AG09309 (cell line): ENCODE data around the gene CRACR2B.
A peak's percentile ranks its signal among the peaks of the same experiment; 100 is the strongest.

Experiments
- DNase-seq: peaks from one replicate; pipeline ENCODE4 v3.0.0-alpha.2; 2010; ENCODE audit warnings: low read depth
- H3K4me3 ChIP-seq: 2 replicates; pipeline ENCODE4 v1.5.1; 2011; ENCODE audit warnings: mild to moderate bottlenecking, low read depth, low read length, moderate library complexity; ENCODE audit not compliant: control insufficient read depth
- TF ChIP-seq, protein P1 (sequence below): IDR thresholded peaks from 2 replicates; pipeline ENCODE4 v1.5.1; 2011; ENCODE audit warnings: mild to moderate bottlenecking, low read depth, low read length, inconsistent platforms; ENCODE audit not compliant: insufficient read depth, control insufficient read depth; ENCODE audit errors: missing control alignments

The CRACR2B gene

DNA sequence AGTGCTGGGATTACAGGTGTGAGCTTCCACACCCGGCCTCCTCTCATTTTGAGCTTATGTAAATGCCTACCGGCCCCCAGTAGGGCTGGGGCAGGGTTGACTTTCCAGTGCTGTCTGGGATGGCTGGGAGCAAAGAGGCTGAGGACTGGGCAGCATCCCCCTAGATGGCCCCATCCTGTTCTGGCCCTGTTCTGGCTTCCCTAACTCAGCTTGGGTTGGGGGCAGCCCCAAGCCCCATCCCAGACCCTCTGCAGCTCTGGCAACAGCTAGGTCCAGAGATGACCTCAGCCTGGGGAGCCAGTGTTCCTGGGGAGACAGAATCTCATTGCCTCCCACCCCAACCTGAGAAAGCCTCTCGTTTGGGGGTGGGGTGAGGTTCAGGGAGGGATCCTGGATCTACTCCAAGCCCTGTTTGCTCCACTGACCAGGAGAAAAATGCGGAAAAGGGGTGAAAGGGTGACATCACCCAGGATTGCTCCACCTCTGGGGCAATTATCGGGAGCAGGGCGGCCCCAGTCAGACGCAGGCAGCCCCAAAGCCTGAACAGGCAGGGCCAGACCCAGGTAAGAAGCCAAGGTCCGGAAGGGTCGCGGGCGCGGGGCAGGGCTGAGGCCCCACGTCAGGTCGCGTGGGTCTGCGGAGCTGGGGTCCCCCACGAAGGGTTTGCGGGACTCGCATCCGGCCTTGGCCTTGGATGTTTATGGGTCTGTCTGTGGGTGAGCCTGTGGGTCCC is 9.2 kb upstream of the CRACR2B start, which contains the start of gene PNPLA2:
PNPLA2 (plus strand) TSS at position 519 of the 733 bp plus-strand sequence. CDS start 805 bp downstream, outside the sequence.
- no peak for DNase-seq
- H3K4me3 ChIP-seq: peak within 1 kb of the TSS; percentile 81

DNA sequence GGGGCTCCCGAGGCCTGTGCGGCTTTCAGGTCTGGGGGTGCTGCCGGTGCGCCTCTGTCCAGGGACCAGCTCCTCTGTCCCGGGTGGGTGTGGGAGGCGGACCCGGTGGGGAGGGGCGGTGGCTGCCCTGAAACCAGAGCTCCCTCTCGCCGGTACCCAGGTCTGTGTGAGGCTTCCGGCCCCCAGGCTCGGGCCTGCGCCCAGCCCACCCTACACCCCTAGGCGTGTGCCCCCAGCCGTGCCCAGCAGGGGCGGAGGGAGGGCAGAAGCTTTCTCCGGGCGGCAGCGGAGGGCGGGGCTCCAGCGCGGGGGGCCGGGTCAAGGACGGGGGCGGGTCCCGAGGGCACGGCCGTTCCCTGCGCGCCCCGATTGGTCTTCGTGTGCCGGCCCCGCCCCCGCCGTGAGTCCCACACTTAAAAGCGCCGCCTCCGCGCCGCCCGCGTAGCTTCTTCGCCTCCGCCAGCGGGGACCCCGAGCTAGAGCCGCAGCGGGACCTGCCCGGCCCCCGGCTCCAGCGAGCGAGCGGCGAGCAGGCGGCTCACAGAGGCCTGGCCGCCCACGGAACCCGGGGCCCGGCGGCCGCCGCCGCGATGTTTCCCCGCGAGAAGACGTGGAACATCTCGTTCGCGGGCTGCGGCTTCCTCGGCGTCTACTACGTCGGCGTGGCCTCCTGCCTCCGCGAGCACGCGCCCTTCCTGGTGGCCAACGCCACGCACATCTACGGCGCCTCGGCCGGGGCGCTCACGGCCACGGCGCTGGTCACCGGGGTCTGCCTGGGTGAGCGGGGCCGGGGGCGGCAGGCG is 8.4 kb upstream of the CRACR2B start:
- no peak for DNase-seq
- TF ChIP-seq, protein P1, sequence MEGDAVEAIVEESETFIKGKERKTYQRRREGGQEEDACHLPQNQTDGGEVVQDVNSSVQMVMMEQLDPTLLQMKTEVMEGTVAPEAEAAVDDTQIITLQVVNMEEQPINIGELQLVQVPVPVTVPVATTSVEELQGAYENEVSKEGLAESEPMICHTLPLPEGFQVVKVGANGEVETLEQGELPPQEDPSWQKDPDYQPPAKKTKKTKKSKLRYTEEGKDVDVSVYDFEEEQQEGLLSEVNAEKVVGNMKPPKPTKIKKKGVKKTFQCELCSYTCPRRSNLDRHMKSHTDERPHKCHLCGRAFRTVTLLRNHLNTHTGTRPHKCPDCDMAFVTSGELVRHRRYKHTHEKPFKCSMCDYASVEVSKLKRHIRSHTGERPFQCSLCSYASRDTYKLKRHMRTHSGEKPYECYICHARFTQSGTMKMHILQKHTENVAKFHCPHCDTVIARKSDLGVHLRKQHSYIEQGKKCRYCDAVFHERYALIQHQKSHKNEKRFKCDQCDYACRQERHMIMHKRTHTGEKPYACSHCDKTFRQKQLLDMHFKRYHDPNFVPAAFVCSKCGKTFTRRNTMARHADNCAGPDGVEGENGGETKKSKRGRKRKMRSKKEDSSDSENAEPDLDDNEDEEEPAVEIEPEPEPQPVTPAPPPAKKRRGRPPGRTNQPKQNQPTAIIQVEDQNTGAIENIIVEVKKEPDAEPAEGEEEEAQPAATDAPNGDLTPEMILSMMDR: peak; percentile 6
- peak overlapping the region; percentile 81 for H3K4me3 ChIP-seq

More for the DNA sequence above, 9.2 kb upstream of the CRACR2B start, which contains the start of gene PNPLA2:
- TF ChIP-seq, protein P1: no peak

DNA sequence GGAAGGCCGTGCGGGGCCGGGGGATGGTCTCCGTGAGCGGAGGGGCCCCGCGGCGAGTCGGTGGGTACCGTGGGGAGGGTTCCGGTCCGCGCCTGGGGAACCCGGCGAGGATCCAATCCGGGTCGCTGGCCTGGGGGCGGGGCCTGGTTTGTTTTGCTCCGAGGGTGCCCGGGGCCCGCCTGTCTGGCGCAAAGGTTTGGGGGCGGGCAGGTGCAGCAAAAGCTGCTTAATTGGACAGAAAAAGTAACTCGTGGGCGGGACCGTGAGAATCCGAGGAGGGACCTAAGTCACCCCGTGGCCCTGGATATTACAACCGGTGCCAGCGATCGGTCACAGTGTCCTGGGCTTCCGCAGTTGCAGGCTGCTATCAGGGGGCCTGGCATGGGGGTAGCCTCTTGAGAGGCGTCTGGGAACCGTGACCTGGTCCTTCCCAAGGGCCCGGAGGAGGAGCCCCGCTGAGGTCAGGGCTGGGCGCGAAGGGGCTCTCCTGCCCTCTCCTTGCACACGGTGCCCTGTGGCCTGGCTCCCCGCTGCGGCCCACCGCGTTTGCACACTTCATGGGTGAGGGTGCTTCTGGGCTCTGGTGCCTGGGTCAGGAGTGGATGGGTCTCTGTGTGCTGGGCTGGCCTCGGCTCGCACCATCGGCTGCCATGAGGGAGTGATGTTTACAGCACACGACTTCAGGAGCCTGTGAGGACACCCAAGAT is 7.6 kb upstream of the CRACR2B start:
- no peak for DNase-seq
- TF ChIP-seq, protein P1: no peak
- peak overlapping the region; percentile 81 for H3K4me3 ChIP-seq

DNA sequence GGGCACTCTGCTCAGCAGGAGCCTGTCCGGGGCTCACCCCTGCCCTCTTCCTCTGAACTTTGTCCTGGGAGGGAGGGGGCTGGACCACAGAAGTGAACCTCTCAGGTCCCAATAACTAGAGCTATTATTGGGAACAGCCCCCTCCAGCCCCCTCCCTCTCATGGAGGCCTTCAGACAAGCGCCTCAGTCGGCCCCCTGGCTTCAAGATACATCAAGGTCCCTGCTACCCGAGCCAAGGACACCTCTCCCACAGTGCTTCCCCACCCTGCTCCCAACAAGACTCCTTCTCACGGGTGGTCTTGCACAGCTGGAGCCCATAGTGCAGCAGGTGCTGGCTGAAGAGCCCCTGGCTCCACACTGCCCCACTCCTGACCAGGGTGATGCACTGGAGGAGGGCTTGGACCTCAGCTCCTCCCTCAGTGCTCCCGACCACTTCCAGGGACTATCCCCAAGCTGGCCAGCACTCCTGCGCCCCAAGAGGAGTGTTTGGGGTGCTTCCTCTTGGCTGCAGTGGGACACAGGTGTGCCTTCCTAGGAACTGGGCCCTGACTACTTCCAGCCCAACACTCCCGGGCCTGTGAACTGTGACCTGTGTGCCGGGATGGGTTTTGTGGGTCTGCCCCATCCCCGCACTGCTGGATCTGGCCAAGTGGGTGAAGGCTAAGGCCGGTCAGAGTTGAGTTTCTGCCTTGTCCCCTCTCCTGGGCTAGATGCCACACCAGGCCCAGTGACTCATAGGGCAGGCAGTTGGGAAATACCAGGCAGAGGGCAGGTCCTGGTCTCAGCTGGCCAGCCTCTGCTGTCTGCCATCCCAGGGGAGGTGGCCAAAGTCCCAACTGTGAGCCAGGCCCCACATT is 6.8 kb upstream of the CRACR2B start:
- no peak for DNase-seq
- TF ChIP-seq, protein P1: no peak

DNA sequence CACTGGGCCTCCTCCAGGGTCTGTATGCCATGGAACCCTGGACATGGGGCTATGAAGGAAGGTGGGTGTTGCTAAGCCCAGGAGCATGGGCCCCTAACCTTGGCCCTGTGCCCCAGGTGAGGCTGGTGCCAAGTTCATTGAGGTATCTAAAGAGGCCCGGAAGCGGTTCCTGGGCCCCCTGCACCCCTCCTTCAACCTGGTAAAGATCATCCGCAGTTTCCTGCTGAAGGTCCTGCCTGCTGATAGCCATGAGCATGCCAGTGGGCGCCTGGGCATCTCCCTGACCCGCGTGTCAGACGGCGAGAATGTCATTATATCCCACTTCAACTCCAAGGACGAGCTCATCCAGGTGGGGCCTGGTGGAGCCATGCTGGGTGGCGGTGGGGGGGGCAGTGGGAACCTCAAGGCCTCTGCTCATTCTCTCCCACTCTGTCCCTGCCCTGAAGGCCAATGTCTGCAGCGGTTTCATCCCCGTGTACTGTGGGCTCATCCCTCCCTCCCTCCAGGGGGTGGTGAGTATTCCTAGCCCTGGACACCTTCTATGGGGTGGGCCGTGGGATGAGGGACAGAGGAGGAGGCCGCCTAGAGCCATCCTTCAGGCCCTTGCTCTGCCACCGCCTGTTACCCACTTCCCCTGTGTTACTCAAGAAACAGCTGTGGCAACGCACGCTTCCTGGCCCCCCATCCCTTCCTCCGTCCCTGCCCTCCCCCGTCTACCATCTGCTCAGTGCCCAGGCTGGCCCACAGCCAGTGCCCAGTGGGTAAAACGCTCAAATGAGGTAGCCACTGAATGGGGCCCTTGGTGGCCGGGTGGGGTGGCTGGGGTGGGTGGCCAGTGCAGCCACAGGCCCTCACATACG is 6.0 kb upstream of the CRACR2B start:
- TF ChIP-seq, protein P1: no peak
- no peak for DNase-seq
- H3K4me3 ChIP-seq: peak overlapping the region; percentile 81

More for the DNA sequence above, 6.8 kb upstream of the CRACR2B start:
- H3K4me3 ChIP-seq: peak overlapping the region; percentile 81
